Measurements from ENCODE around the gene ATXN7L1.
"Not testable (repeated sequence)": the region's sequence is repeated elsewhere in the genome, so short reads cannot be mapped to it uniquely, and the experiment has no call there.

Gene ATXN7L1

DNA sequence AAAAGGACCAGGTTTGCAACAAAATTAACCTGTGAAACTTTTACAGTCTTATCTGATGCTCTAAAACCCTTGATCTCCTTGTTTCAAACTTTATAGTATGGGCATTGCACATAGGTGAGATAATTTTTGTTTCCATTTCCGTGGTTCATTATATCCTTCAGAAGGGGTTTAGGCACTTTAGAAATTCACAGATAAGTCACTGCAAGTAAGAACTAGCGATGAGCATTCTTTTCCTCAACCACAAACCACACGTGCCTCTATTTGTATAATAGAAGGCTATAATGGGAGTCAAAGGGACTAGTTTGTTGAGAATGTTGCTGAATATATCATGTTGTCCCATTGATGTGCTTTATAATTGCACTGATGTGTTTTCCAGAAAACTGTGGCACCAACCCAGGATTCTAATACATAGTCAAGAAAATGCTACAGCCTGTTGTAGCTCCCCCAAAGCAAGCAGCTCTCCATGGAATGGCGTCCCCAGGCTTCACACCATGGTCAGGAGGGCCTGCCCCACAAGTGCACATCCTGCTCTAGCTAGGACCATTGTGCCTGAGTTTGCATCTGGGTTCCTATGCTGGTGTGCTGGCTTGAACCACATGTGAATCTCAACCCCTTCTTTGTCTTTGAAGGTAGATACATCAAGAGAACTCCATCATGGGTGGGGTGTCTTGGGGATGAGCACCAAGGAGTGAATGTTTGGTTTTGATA lies 14.0 kb upstream of the ATXN7L1 start:
- Histone ChIP-seq H3K4me1 (ENCODE audit: low read length) (no peaks in the 10 kb centered on the region), H3K9me3 (ENCODE audit: insufficient read depth, low read length) (no peaks in the 10 kb centered on the region), H3K79me2 (ENCODE audit: low read length) (no peaks in the 10 kb centered on the region), H3K4me3 (ENCODE audit: low read length) (no peak overlapping the region), H3K36me3 (replicated peaks; ENCODE audit: low read depth, low read length) (no peaks in the 10 kb centered on the region), H3K27ac (ENCODE audit: low read length) (no peak overlapping the region), H3K27me3 (ENCODE audit: low read depth, low read length) (no peaks in the 10 kb centered on the region), H2AFZ (ENCODE audit: low read depth, low read length) (no peak overlapping the region), H3K4me2 (ENCODE audit: low read length) (no peak overlapping the region), H4K20me1 (ENCODE audit: insufficient read depth, low read length) (no peaks in the 10 kb centered on the region; the same call in 1 of the 2 replicates), H3K9ac (ENCODE audit: low read length) (no peak overlapping the region)
- TF ChIP-seq, protein P1, sequence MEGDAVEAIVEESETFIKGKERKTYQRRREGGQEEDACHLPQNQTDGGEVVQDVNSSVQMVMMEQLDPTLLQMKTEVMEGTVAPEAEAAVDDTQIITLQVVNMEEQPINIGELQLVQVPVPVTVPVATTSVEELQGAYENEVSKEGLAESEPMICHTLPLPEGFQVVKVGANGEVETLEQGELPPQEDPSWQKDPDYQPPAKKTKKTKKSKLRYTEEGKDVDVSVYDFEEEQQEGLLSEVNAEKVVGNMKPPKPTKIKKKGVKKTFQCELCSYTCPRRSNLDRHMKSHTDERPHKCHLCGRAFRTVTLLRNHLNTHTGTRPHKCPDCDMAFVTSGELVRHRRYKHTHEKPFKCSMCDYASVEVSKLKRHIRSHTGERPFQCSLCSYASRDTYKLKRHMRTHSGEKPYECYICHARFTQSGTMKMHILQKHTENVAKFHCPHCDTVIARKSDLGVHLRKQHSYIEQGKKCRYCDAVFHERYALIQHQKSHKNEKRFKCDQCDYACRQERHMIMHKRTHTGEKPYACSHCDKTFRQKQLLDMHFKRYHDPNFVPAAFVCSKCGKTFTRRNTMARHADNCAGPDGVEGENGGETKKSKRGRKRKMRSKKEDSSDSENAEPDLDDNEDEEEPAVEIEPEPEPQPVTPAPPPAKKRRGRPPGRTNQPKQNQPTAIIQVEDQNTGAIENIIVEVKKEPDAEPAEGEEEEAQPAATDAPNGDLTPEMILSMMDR (IDR thresholded peaks at IDR 0.05; ENCODE audit: low read depth, low read length) = no peak
- no peak for TF ChIP-seq EZH2phosphoT487 (IDR thresholded peaks at IDR 0.05; ENCODE audit: low read depth)

DNA sequence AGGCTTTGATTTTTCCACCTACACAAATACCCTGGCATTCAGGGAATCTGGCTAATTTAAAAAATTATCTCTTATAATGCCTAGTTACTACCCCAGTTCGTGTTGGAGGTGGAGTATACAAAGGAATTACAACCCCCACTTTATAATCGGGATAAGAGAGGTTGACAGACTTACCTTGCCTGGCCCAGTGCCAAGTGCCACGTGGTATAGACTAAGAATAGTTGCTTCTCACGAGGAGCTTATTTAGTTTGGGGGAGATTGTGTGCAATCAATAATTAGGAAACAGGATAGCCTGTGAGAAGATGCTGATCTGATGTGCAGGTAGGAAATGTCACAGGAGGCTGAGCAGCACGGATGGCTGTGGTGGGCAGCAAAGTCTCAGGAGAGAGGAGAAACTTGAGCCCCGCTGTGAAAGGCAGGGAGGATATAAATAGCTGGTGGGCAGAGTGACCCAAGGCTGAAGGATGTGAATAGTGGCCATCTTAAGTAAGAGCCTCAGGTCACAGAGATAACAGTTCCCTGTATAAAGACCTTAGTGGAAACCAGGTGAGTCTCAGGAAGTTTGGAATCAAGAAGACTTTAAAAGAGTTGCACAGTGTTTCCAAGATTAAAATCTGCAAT lies 11.3 kb upstream of the ATXN7L1 start:
- H3K27ac ChIP-seq (ENCODE audit: low read length) = no peak overlapping the region
- H3K4me2 ChIP-seq (ENCODE audit: low read length) = no peak overlapping the region
- H3K4me3 ChIP-seq (ENCODE audit: low read length) = no peak overlapping the region
- TF ChIP-seq EZH2phosphoT487 (IDR thresholded peaks at IDR 0.05; ENCODE audit: low read depth) = no peak
- TF ChIP-seq, protein P1 (IDR thresholded peaks at IDR 0.05; ENCODE audit: low read depth, low read length) = no peak
- no peaks in the 10 kb centered on the region for H4K20me1 ChIP-seq (ENCODE audit: insufficient read depth, low read length)
- no peaks in the 10 kb centered on the region for H3K9me3 ChIP-seq (ENCODE audit: insufficient read depth, low read length)
- H3K27me3 ChIP-seq (ENCODE audit: low read depth, low read length) = no peaks in the 10 kb centered on the region
- H3K9ac ChIP-seq (ENCODE audit: low read length) = no peak overlapping the region
- no peaks in the 10 kb centered on the region for H3K79me2 ChIP-seq (ENCODE audit: low read length)
- no peak overlapping the region for H2AFZ ChIP-seq (ENCODE audit: low read depth, low read length)
- no peaks in the 10 kb centered on the region for H3K4me1 ChIP-seq (ENCODE audit: low read length)
- H3K36me3 ChIP-seq (replicated peaks; ENCODE audit: low read depth, low read length) = no peaks in the 10 kb centered on the region

DNA sequence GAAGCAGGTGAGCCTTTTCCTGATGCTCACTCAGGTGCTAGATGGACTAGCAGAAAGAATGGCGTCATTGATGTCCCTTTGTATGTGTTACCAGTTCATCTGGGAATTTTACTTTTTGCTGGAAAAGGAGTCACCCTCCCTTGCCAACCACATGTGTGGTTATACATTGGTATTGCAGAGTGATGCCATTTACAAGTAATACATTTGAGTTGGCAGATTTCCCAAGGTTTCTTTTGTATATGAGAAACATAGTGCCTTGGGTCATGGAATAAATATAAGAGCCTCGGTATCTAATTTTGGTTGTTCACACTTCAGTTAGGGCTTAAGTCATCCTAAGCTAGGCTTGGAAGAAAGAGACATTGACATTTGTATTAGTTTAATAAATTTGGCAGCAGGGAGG lies 10.4 kb upstream of the ATXN7L1 start:
- H3K9ac ChIP-seq (ENCODE audit: low read length) = no peak overlapping the region
- H2AFZ ChIP-seq (ENCODE audit: low read depth, low read length) = no peak overlapping the region
- no peaks in the 10 kb centered on the region for H4K20me1 ChIP-seq (ENCODE audit: insufficient read depth, low read length)
- no peak for TF ChIP-seq EZH2phosphoT487 (IDR thresholded peaks at IDR 0.05; ENCODE audit: low read depth)
- TF ChIP-seq, protein P1 (IDR thresholded peaks at IDR 0.05; ENCODE audit: low read depth, low read length) = no peak
- no peak overlapping the region for H3K4me2 ChIP-seq (ENCODE audit: low read length)
- no peaks in the 10 kb centered on the region for H3K9me3 ChIP-seq (ENCODE audit: insufficient read depth, low read length)
- H3K79me2 ChIP-seq (ENCODE audit: low read length) = no peaks in the 10 kb centered on the region
- H3K4me3 ChIP-seq (ENCODE audit: low read length) = no peak overlapping the region
- no peaks in the 10 kb centered on the region for H3K36me3 ChIP-seq (replicated peaks; ENCODE audit: low read depth, low read length)
- H3K27ac ChIP-seq (ENCODE audit: low read length) = no peak overlapping the region
- no peaks in the 10 kb centered on the region for H3K4me1 ChIP-seq (ENCODE audit: low read length)
- no peaks in the 10 kb centered on the region for H3K27me3 ChIP-seq (ENCODE audit: low read depth, low read length)

DNA sequence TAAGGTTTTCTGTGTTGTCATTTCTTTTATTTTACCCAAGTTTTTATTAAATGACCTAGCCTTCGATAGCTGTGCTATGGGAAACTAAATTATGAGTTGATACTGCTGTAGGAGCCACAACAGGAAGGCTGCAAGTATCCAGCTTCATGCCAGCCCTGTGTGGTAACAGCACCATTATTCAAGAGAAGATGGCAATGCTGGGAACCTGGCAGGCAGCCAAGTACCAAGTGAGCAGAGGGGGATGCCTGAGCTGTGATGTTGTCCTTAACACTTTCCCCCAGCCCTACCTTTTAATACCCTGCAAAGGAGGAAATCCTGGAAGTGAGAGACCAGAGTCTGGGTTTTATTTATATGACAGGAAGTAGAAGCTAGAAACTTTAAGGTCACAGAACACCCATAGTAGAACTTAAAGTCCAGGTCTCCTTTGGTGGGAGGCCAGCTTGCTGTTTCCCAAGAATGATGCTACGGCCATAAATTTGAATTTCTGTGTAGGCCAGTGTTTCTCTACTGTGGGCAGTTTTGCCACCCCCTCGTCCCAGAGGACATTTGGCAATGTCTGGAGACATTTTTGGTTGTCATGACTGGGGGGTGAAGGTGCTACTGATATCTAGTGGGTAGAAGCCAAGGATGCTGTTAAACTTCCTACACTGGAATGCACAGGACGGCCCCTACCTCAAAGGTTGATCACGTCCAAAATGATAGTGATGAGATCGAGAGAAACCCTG lies 9.2 kb upstream of the ATXN7L1 start:
- Histone ChIP-seq H3K27ac (ENCODE audit: low read length) (no peak overlapping the region), H3K4me2 (ENCODE audit: low read length) (no peak overlapping the region), H3K27me3 (ENCODE audit: low read depth, low read length) (no peaks in the 10 kb centered on the region), H3K9me3 (ENCODE audit: insufficient read depth, low read length) (no peaks in the 10 kb centered on the region), H3K9ac (ENCODE audit: low read length) (no peak overlapping the region), H3K36me3 (replicated peaks; ENCODE audit: low read depth, low read length) (no peaks in the 10 kb centered on the region), H3K4me1 (ENCODE audit: low read length) (no peaks in the 10 kb centered on the region), H4K20me1 (ENCODE audit: insufficient read depth, low read length) (no peaks in the 10 kb centered on the region), H2AFZ (ENCODE audit: low read depth, low read length) (no peak overlapping the region), H3K79me2 (ENCODE audit: low read length) (no peaks in the 10 kb centered on the region), H3K4me3 (ENCODE audit: low read length) (no peak overlapping the region)
- TF ChIP-seq EZH2phosphoT487 (IDR thresholded peaks at IDR 0.05; ENCODE audit: low read depth) = no peak
- TF ChIP-seq, protein P1 (IDR thresholded peaks at IDR 0.05; ENCODE audit: low read depth, low read length) = no peak

DNA sequence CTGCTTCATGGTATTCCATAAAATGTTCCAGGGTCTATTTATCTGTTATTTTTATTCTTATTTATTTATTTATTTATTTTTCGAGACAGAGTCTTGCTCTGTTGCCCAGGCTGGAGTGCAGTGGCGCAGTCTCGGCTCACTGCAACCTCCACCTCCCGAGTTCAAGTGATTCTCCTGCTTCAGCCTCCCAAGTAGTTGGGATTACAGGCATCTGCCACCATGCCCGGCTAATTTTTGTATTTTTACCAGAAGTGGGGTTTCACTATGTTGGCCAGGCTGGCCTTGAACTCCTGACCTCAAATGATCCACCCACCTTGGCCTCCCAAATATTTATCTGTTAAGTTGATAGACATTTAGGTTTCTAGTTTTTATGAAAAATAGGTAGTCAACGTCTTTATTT lies 6.8 kb upstream of the ATXN7L1 start:
- H3K4me2 ChIP-seq (ENCODE audit: low read length); H3K9ac ChIP-seq (ENCODE audit: low read length); H2AFZ ChIP-seq (ENCODE audit: low read depth, low read length); H3K4me3 ChIP-seq (ENCODE audit: low read length); H3K79me2 ChIP-seq (ENCODE audit: low read length); H3K36me3 ChIP-seq (replicated peaks; ENCODE audit: low read depth, low read length); H3K4me1 ChIP-seq (ENCODE audit: low read length); H3K27ac ChIP-seq (ENCODE audit: low read length); H4K20me1 ChIP-seq (ENCODE audit: insufficient read depth, low read length); H3K9me3 ChIP-seq (ENCODE audit: insufficient read depth, low read length): not testable (repeated sequence)
- H3K27me3 ChIP-seq (ENCODE audit: low read depth, low read length) = peaks cover 20% of the 10 kb centered on the region

Data from OCI-LY3 (cell line).